GM19238 (cell line): Measurements from ENCODE around the gene RPL12.
A peak's percentile ranks its signal among the peaks of the same experiment; 100 is the strongest.

ENCODE experiments used
- DNase-seq: peaks from one replicate; pipeline ENCODE4 v3.0.0; 2011; ENCODE audit warnings: low spot score; ENCODE audit not compliant: insufficient read length

Gene RPL12

DNA sequence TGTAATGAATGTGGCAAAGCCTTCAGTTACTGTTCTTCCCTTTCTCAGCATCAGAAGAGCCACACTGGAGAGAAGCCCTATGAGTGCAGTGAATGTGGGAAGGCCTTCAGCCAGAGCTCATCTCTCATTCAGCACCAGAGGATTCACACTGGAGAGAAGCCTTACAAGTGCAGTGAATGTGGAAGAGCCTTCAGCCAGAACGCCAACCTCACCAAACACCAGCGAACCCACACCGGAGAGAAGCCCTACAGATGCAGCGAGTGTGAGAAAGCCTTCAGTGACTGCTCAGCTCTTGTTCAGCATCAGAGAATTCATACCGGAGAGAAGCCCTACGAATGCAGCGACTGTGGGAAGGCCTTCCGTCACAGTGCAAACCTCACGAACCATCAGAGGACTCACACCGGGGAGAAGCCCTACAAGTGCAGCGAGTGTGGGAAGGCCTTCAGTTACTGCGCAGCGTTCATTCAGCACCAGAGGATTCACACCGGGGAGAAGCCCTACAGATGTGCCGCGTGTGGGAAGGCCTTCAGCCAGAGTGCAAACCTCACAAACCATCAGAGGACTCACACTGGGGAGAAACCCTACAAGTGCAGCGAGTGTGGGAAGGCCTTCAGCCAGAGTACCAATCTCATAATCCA, 6.8 kb downstream of the RPL12 start:
- DNase-seq, result no peak

- DNase-seq, result no peak
These were observed 12.8 kb downstream of the RPL12 start for GRCh38 chr9:127438394-127438793.

DNA sequence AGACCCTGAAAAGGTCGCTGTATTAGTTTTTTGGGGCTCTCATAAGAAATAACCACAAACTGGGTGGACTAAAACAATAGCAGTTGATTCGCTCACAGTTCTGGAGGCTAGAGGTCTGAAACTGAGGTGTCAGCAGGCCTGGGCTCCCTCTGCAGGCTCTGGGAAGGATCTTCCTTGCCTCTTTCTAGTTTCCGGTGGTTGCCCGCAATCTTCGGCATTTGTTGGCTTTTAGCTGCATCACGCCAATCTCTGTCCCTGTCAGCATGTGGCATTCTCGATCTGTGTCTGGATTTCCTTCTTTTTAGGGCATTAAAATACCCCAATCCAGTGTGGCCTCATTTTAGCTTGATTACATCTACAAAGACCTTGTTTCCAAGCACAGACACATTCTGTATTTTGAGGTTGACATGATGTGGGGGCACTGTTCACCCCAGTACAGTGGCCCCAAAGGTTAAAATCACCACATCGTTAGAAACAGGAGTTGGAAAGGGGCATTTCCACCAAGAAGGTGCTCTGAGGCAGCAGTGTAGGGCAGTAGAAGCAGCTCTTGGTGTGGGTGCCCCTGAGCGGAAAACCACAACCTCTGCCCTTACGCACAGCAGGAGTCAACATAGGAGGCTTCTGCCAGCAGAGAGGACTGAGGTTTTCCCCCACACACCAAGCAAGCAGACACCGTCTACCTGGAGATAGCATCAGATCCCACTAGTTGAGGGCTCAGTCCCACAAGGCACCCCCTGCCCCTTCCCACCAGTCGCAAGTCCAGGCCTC, 13.5 kb downstream of the RPL12 start:
- DNase-seq, result no peak

DNA sequence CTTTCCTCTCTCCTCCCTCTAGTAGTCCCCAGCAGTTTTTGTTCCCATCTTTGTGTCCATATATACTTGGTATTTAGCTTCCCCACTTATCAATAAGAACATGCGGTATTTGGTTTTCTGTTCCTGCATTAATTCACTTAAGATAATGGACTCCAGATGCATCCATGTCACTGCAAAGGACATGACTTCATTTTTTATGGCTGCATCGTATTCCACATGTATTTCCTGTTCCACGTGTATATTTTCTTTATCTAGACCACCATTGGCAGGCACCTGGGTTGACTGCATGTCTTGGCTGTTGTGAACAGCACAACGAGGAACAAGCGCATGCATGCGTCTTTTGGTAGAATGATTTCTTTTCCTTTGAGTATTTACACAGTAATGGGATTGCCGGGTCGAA, 20.8 kb downstream of the RPL12 start:
- no peak for DNase-seq

DNA sequence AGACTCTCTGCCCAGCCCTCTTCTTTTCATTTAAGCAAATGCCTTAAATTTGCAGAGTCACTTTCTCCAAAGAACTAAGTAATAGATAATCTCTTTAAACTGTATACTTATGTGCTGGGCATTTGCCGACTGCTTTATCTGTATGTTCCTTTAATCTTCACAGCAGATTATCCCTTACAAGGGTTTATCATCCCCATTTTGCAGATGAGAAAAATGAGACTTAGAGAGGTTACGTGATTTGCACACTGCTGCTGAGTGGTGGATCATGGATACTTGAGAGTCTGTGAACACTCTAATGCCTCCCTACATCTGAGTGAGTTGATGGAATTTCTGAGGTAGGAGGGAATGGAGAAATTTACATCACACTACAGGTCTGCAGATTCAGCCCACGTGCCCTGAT, 22.9 kb downstream of the RPL12 start:
- no peak for DNase-seq

DNA sequence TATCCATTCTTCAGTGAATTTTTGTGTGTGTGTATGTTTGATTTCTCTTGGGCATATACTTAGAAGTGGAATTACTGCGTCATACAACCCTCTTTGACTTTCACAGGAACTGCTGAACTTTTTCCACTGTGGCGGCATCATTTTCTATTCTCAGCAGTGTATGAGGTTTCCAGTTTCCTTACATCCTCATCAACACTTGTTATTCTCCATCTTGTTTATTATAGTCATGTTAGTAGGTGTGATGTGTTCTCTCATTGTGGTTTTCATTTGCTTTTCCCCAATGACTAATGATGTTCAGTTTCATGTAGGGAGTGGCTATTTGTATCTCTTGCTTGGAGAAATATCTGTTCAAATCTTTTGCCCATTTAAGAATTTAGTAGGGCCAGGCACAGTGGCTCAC, 24.4 kb downstream of the RPL12 start:
- no peak for DNase-seq

- DNase-seq, result no peak
These were observed 26.6 kb downstream of the RPL12 start for GRCh38 chr9:127424676-127424999.

DNA sequence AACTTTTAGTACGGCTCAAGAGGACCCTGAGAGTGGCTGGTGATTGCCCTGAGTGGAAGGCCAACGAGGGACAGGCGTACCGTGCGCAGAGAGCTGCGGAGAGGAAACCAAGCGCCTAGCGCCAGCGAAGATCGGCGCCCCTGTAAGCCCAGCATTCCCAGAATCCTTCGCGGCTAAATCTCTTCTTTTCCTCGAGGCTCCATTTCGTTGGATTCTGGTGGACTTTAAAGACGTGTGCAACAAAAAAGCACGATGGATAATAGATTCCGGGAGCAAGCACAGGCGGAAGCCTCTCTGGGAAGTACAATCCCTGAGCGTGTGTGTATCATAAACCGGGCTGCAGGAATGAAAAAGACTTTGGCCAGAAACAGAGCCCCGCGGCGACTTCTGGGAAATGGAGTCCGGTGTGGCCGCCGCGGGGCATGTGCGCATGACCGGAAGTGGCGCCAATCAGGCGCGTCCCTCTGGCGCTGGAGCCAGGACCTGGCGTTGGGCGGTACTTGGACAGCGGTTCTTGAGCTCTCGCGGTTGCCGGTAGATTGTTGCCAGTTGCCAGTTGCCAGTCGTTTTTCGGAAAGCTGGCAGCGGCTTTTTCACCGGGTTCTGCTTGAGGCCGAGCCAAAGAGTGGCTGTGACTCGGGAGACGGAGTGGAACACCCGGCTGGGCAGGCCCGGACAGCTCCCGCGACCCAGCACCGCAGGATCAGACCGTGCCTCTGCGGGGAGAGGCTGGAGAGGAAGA, 27.1 kb downstream of the RPL12 start, which contains the start of gene ZNF79:
ZNF79 (plus strand) TSS at position 449 of the 742 bp plus-strand sequence. CDS start 406 bp downstream, outside the sequence.
- peak; percentile 97 for DNase-seq

DNA sequence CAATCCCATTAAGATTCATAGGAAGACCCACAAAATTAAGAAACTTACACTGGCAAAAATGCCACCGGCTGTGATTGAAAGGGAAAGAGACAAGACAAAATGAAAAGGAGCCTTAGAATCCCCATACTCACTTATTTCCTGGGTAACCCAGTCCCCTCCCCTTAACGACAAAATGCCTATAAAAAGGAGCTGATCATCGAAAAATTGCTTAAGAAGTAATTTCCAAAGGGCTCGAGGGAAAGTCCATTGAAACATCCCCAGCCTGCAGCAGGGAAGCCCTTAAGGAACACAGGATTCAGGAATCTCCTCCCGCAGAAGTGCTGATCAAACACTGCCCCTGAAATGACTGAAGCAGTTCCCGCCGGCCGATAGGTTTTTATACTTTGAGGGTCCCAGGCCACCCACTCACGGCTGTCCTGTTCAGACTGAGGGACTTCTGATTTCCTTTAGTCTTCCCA, 27.7 kb downstream of the RPL12 start:
- no peak for DNase-seq

GRCh38 chr9:127422787-127423186, 28.4 kb downstream of the RPL12 start:
- no peak for DNase-seq

DNA sequence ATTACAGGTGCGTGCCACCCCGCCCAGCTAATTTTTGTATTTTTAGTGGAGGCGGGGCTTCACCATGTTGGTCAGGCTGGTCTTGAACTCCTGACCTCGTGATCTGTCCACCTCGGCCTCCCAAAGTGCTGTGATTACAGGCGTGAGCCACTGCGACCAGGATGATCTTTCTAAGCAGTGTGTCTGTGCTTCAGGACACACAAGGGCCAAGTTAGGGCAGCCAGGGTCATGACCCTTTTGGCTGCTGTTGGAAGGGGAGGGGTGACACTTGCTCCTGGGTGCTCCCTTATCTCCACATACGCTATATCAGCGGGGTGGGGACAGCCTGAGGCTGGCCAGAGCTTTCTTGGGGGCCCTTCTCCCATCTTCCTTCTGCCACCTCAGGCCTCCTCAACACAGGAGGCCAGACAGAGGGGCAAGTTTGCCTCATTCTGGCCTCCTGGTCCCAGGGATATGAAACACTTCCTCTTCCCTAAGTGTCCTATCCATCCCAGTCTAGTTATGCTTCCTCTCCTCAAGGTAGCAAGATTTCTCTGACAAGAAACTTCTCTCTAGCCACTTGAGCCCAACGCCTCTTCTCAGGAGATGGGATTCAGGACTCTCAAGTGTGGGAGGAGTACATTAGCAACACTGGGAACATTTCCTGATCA, 28.9 kb downstream of the RPL12 start:
- no peak for DNase-seq

GRCh38 chr9:127421057-127421456, 30.1 kb downstream of the RPL12 start:
- DNase-seq, result no peak

DNA sequence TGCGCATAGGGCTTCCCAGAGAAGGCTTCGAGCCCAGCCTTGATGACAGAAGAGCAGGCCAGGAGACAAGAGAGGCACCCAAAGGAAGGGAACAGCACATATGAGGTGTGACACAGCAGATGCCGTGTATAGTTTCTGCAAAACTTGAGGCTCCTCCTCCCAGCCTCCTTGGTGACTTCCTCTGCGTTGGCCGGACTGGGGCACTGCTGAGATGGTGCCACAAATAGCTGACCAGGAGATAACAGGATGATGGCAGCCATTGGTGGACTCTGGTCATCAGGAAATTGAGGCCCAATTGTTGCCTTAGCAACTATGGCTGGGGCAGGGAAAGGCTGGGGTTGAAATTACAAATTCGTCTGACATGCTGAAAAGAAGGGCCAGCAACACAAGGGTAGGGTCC, 31.9 kb downstream of the RPL12 start:
- DNase-seq, result no peak

GRCh38 chr9:127418037-127418471, 33.2 kb downstream of the RPL12 start:
- peak; percentile 37 for DNase-seq

GRCh38 chr9:127417131-127418036, 33.8 kb downstream of the RPL12 start:
- no peak for DNase-seq

DNA sequence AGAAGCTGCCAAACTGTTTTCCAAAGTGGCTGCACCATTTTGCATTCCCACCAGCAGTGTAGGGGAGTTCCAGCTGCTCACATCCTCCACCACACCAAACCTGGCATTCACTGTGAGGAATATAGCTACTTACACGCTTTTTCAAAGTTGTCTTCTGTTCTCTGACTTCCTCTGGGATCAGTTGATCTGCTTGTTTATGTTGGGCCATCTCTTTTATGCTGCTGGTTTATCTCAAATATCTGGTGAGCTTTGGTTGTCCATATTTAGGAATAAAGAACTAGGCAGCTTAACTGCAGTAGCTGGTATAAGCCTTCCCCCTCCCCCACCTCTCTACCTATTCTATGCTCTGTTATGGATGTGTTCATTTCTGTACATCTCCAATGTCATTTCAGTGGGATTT, 35.5 kb downstream of the RPL12 start:
- DNase-seq, result no peak

GRCh38 chr9:127415141-127415540, 36.1 kb downstream of the RPL12 start:
- DNase-seq, result no peak

GRCh38 chr9:127411122-127411521, 40.1 kb downstream of the RPL12 start:
- DNase-seq, result no peak

DNA sequence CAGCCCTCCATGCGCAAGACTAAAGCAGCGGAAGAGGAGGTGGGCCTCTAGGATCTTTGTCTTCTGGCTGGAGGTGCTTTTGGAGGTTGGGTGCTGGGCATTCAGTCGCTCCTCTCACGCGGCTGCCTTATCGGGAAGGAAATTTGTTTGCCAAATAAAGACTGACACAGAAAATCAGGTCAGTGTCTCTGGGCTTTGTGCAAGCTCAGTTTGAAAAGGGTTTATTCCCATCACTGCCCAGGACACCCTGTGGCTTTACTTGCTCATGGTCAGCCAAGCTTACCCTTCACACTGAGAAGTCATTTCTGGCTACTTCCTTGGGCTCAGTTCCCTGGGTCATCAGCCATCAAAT, 43.7 kb downstream of the RPL12 start:
- no peak for DNase-seq

DNA sequence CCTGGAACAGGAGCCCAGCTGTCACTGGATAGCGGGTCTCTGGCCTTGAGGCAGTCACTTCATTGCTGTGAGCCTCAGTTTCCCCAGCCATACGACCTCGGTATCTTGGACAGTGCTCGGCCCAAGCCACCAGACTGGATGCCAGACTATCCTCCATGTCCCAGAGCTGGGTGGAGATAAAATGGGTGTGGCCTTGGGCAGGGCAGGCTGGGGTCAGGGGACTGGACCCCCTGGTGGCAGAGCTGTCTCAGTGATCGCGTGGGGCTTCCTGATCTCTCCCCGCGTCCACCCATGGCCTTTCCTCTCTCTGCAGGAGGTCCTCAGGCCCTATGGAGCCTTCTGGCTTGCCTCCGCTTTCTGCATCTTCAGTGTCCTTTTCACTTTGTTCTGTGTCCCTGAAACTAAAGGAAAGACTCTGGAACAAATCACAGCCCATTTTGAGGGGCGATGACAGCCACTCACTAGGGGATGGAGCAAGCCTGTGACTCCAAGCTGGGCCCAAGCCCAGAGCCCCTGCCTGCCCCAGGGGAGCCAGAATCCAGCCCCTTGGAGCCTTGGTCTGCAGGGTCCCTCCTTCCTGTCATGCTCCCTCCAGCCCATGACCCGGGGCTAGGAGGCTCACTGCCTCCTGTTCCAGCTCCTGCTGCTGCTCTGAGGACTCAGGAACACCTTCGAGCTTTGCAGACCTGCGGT, 44.3 kb downstream of the RPL12 start:
- DNase-seq, result no peak
